ENCODE measurements around the gene SKAP1.

DNA sequence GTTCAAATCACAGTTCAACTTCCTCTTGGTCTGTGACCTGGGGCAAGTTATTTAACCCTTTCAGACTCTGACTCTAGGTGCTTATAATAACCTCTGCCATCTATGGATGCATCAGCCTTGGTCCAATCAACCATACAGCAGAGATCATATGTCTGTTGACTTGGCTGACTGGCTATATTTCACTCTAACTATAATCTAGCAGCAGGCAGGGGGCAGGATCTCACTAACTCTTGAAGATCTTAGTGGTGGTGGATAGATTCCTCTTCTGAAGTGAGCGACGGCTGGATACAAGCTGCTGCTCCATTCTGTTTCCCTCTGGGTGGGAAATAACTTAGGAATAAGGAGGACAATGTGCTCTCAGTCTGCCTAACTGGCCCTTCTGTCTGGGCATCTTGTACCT, 146.6 kb downstream of the SKAP1 start:
- TF ChIP-seq, protein P1, sequence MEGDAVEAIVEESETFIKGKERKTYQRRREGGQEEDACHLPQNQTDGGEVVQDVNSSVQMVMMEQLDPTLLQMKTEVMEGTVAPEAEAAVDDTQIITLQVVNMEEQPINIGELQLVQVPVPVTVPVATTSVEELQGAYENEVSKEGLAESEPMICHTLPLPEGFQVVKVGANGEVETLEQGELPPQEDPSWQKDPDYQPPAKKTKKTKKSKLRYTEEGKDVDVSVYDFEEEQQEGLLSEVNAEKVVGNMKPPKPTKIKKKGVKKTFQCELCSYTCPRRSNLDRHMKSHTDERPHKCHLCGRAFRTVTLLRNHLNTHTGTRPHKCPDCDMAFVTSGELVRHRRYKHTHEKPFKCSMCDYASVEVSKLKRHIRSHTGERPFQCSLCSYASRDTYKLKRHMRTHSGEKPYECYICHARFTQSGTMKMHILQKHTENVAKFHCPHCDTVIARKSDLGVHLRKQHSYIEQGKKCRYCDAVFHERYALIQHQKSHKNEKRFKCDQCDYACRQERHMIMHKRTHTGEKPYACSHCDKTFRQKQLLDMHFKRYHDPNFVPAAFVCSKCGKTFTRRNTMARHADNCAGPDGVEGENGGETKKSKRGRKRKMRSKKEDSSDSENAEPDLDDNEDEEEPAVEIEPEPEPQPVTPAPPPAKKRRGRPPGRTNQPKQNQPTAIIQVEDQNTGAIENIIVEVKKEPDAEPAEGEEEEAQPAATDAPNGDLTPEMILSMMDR (IDR thresholded peaks at IDR 0.05; ENCODE audit: insufficient read depth, low read length, poor library complexity, severe bottlenecking), result no peak
- no peak for TF ChIP-seq EZH2phosphoT487 (conservative IDR thresholded peaks at IDR 0.05; ENCODE audit: low read length)

All from SU-DHL-6 (cell line).